HepG2 (cell line): ENCODE measurements around the gene HORMAD2. TPM values are rescaled to one million over a fixed set of nuclear protein-coding genes. Genes with fewer than 3 reads are reported as not detected.
A peak's percentile ranks its signal among the peaks of the same experiment; 100 is the strongest.

Experiments used
- EEA1 ChIP-seq: sonication (generic); formaldehyde crosslinking; IDR thresholded peaks from 2 replicates; pipeline ENCODE4 v1.5.1; 2020; ENCODE audit warnings: mild to moderate bottlenecking, missing genetic modification reagents, borderline replicate concordance
- HMGXB3 ChIP-seq: sonication (generic); formaldehyde crosslinking; IDR thresholded peaks from 2 replicates; pipeline ENCODE4 v1.4.0; 2020; ENCODE audit warnings: missing genetic modification reagents, borderline replicate concordance
- LCORL ChIP-seq, 2 experiments: fragments of 450-650 bp in 1 of 2; sonication (generic) in 1 of 2; formaldehyde crosslinking in 1 of 2; IDR thresholded peaks; 2 replicates each; pipeline versions ENCODE4 v1.5.0 to v1.6.1; 2017 to 2020; ENCODE audit warnings: antibody characterized with exemption in 1 of 2, missing genetic modification reagents in 1 of 2
- NPAS2 ChIP-seq: sonication (generic); formaldehyde crosslinking; IDR thresholded peaks from 2 replicates; pipeline ENCODE4 v1.8.0; 2022; ENCODE audit warnings: mild to moderate bottlenecking, missing genetic modification reagents, borderline replicate concordance
- PAF1 ChIP-seq: IDR thresholded peaks from 2 replicates; pipeline ENCODE4 v1.6.1; 2016; ENCODE audit warnings: missing genetic modification reagents, missing compliant biosample characterization
- POLR2G ChIP-seq: fragments of 200-400 bp; formaldehyde crosslinking; IDR thresholded peaks from 2 replicates; pipeline ENCODE4 v1.6.1; 2018; ENCODE audit warnings: mild to moderate bottlenecking, low read depth, low read length, moderate library complexity
- PPARG ChIP-seq: conservative IDR thresholded peaks from 2 replicates; pipeline ENCODE4 v1.6.1; 2016; ENCODE audit warnings: missing biosample characterization, missing genetic modification reagents
- ZBTB4 ChIP-seq: sonication (generic); formaldehyde crosslinking; IDR thresholded peaks from 2 replicates; pipeline ENCODE4 v1.4.0; 2020; ENCODE audit warnings: missing genetic modification reagents, mild to moderate bottlenecking, borderline replicate concordance
- ZFAT ChIP-seq: sonication (generic); formaldehyde crosslinking; conservative IDR thresholded peaks from 2 replicates; pipeline ENCODE4 v1.8.1; 2023; ENCODE audit warnings: missing genetic modification reagents, inconsistent platforms
- ZNF280B ChIP-seq: sonication (generic); formaldehyde crosslinking; IDR thresholded peaks from 2 replicates; pipeline ENCODE4 v1.5.0; 2020; ENCODE audit warnings: missing genetic modification reagents, mild to moderate bottlenecking, borderline replicate concordance
- ZNF703 ChIP-seq: sonication (generic); formaldehyde crosslinking; IDR thresholded peaks from 2 replicates; pipeline ENCODE4 v1.5.1; 2020; ENCODE audit warnings: missing genetic modification reagents, mild to moderate bottlenecking, moderate library complexity, borderline replicate concordance
- ZNF790 ChIP-seq: sonication (generic); formaldehyde crosslinking; IDR thresholded peaks from 2 replicates; pipeline ENCODE4 v1.8.0; 2022; ENCODE audit warnings: missing genetic modification reagents, mild to moderate bottlenecking, borderline replicate concordance
- ZZZ3 ChIP-seq: sonication (generic); formaldehyde crosslinking; IDR thresholded peaks from 2 replicates; pipeline ENCODE4 v1.4.0; 2020; ENCODE audit warnings: missing genetic modification reagents, mild to moderate bottlenecking, borderline replicate concordance
- polyA plus RNA-seq, 8 experiments: library from polyadenylated mRNA; depleted of rRNA in 3 of 8; stranded (reverse) in 7 of 8; unstranded in 1 of 8; fragments of >200 nt; fragmentation: Illumina TruSeq in 4 of 8; extraction: Trizol in 4 of 8; gene quantifications; 2 replicates each; pipeline versions ENCODE4 v1.2.1 to v1.2.3, GENCODE V29; 2011 to 2016; ENCODE audit warnings: low read depth in 4 of 8, missing spikeins in 1 of 8, mixed read lengths in 1 of 8; ENCODE audit not compliant: insufficient read depth in 1 of 8
- total RNA-seq, 5 experiments: library from RNA; depleted of rRNA; stranded (reverse); fragments of >200 nt; fragmentation: Illumina TruSeq; extraction: Trizol; gene quantifications; 2 replicates each; pipeline ENCODE4 v1.2.3, GENCODE V29; 2016; ENCODE audit warnings: low read depth in 1 of 5
- TF ChIP-seq, protein P1 (sequence below): sonication (generic); formaldehyde crosslinking; IDR thresholded peaks from 2 replicates; pipeline ENCODE4 v1.9.0; 2021; ENCODE audit warnings: missing genetic modification reagents, mild to moderate bottlenecking, borderline replicate concordance

The HORMAD2 gene
- total and polyA plus RNA-seq, 2 of the 13 experiments (the other 11 are each of a cell fraction or from before 2014, with no cell fraction given) = not detected

DNA sequence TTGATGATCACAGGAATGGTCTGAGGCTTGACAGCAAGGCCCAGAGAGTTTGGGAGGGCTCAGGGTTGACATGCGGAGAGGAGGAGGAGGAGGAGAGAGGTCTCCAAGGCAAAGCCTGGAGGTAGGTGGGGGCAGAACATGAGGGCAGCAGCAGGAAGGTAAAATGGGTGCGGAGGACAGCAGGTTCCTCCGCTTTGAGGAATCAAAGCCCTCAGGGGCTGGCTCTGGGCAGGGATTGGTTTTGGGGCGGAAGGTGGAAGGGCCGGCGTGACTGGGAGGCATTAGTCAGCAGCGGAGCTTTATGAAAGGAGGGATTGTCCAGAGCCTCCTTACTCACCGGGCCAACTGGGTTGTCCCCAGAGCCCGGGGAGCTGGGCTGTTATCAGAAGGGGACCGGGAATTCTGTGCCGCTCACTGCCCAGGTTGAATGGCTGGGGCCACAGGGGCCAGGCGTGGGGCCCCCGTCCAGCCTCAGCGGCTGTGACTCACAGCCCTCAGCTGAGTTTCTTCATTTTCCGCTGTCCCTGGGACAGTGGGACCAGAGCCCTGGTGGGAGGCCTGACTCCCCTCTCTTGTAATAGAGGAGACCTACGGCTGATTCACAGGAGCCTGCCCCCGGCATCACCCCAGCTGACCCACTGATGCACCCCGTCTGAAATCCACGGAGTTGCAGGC lies 130.1 kb downstream of the HORMAD2 start (continued):
- TF ChIP-seq HMGXB3 (CRISPR knock-in tag) (0 out of 2 replicates have a peak, but pooled peaks have one; percentile 38), PAF1 (CRISPR knock-in tag) (no peak), NPAS2 (CRISPR knock-in tag) (no peak), ZFAT (CRISPR knock-in tag) (no peak), PPARG (CRISPR knock-in tag) (peak; percentile 40; the same call in 1 of the 2 replicates), ZBTB4 (CRISPR knock-in tag) (no peak), ZNF703 (no peak), LCORL (IDR thresholded peaks at IDR 0.05) (no peak; the same call in 1 of the 2 replicates), LCORL (CRISPR knock-in tag; IDR thresholded peaks at IDR 0.05) (peak; percentile 70; the same call in 1 of the 2 replicates), ZNF790 (CRISPR knock-in tag) (no peak), ZNF280B (CRISPR knock-in tag) (no peak), EEA1 (CRISPR knock-in tag) (no peak), POLR2G (peak; percentile 72), ZZZ3 (CRISPR knock-in tag) (no peak)
- TF ChIP-seq, protein P1, sequence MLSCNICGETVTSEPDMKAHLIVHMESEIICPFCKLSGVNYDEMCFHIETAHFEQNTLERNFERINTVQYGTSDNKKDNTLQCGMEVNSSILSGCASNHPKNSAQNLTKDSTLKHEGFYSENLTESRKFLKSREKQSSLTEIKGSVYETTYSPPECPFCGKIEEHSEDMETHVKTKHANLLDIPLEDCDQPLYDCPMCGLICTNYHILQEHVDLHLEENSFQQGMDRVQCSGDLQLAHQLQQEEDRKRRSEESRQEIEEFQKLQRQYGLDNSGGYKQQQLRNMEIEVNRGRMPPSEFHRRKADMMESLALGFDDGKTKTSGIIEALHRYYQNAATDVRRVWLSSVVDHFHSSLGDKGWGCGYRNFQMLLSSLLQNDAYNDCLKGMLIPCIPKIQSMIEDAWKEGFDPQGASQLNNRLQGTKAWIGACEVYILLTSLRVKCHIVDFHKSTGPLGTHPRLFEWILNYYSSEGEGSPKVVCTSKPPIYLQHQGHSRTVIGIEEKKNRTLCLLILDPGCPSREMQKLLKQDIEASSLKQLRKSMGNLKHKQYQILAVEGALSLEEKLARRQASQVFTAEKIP (CRISPR knock-in tag) = no peak
